ENCODE measurements around the gene ACACB. TPM values are rescaled to one million over a fixed set of nuclear protein-coding genes. Genes with fewer than 3 reads are reported as not detected.

ACACB gene
- polyA plus RNA-seq, 2 of the 4 experiments (the other 2 are of a cell fraction): 6.8 to 7.6 TPM

DNA sequence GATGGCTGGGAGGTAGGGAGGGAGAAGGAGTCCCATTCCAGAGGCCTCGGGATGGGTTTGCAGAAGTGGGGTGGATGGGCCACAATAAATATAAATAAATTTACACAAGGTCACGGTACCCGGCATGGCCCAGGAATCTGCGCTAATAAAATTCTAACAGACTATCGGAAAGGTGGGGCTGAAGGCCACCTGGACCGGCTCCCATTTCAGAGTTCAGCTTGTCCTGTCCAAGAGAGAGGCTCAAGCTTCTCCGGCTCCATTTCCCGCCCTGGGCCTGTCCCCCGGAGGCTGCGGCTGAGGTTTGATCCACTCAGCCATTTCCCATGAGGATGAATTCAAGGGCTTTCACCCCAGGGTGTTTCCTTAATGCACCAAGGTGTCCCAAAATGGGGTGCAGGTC lies 162.5 kb downstream of the ACACB start (continued):
- TF ChIP-seq, protein P1, sequence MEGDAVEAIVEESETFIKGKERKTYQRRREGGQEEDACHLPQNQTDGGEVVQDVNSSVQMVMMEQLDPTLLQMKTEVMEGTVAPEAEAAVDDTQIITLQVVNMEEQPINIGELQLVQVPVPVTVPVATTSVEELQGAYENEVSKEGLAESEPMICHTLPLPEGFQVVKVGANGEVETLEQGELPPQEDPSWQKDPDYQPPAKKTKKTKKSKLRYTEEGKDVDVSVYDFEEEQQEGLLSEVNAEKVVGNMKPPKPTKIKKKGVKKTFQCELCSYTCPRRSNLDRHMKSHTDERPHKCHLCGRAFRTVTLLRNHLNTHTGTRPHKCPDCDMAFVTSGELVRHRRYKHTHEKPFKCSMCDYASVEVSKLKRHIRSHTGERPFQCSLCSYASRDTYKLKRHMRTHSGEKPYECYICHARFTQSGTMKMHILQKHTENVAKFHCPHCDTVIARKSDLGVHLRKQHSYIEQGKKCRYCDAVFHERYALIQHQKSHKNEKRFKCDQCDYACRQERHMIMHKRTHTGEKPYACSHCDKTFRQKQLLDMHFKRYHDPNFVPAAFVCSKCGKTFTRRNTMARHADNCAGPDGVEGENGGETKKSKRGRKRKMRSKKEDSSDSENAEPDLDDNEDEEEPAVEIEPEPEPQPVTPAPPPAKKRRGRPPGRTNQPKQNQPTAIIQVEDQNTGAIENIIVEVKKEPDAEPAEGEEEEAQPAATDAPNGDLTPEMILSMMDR (IDR thresholded peaks at IDR 0.05): no peak
- TF ChIP-seq TFCP2L1 (CRISPR knock-in tag; IDR thresholded peaks at IDR 0.05): no peak
- TF ChIP-seq, protein P2, sequence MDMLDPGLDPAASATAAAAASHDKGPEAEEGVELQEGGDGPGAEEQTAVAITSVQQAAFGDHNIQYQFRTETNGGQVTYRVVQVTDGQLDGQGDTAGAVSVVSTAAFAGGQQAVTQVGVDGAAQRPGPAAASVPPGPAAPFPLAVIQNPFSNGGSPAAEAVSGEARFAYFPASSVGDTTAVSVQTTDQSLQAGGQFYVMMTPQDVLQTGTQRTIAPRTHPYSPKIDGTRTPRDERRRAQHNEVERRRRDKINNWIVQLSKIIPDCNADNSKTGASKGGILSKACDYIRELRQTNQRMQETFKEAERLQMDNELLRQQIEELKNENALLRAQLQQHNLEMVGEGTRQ (IDR thresholded peaks at IDR 0.05): no peak

DNA sequence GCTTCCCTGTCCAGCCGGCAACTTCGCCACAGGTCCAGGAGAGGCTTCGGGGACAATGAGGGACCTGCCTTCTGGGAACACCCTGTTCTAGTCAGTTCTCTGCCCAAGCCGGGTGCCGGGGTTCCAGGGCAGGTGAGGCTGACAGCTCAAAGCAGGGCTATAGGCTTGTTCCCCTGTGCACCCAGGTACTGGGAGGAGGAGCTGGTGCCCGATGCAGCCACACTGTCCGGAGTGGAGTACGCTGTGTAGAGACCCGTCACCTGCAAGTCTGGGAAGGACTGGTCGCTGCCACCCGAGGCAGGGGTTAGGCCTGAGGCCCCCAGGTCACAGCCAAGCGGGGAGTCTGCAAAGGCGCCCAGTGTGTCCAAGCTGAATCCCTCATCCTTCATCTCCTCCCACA lies 163.1 kb downstream of the ACACB start:
- FAIRE-seq: no peak
- WGBS (ENCODE audit: missing lambda C conversion rate): 91% methylated on average over 11 of the region's 13 CpGs
- no peak for DNase-seq (ENCODE audit: low read depth in 1 of 2, low spot score in 1 of 2)
- ChIA-PET CTCF (interaction anchor here (1.2 to 2.8 kb wide), 2 partner anchors 15 to 114 kb away, joined by 5 to 11 read pairs; no protein-coding TSS in a partner anchor), POLR2A (no interaction called here)
- no peak overlapping the region for H3K4me2 ChIP-seq
- no peak for ATAC-seq
- peak overlapping the region; percentile 54 to 80; a peak in 4 of 6 replicates for H3K27ac ChIP-seq
- H3K4me3 ChIP-seq: no peak overlapping the region
- TF ChIP-seq JUN (IDR thresholded peaks at IDR 0.05) (no peak), CHD2 (IDR thresholded peaks at IDR 0.05; ENCODE audit: low read length, partially characterized antibody) (no peak), NPAS2 (CRISPR knock-in tag; IDR thresholded peaks at IDR 0.05; ENCODE audit: borderline replicate concordance) (no peak), ZC3H11A (IDR thresholded peaks at IDR 0.05) (no peak), CBX8 (IDR thresholded peaks at IDR 0.05) (no peak), EHF (CRISPR knock-in tag; IDR thresholded peaks at IDR 0.05) (no peak), MYC (IDR thresholded peaks at IDR 0.05; ENCODE audit: borderline replicate concordance, low read length) (no peak), FOSB (CRISPR knock-in tag; IDR thresholded peaks at IDR 0.05) (no peak), ZNF302 (CRISPR knock-in tag; IDR thresholded peaks at IDR 0.05) (no peak), HOXB5 (CRISPR knock-in tag; IDR thresholded peaks at IDR 0.05) (no peak), KDM1A (IDR thresholded peaks at IDR 0.05; ENCODE audit: low read depth) (no peak), RCOR1 (IDR thresholded peaks at IDR 0.05; ENCODE audit: low read depth, low read length) (no peak), EP300 (IDR thresholded peaks at IDR 0.05) (no peak)
- TF ChIP-seq, protein P2 (IDR thresholded peaks at IDR 0.05): no peak
- TF ChIP-seq, protein P3, sequence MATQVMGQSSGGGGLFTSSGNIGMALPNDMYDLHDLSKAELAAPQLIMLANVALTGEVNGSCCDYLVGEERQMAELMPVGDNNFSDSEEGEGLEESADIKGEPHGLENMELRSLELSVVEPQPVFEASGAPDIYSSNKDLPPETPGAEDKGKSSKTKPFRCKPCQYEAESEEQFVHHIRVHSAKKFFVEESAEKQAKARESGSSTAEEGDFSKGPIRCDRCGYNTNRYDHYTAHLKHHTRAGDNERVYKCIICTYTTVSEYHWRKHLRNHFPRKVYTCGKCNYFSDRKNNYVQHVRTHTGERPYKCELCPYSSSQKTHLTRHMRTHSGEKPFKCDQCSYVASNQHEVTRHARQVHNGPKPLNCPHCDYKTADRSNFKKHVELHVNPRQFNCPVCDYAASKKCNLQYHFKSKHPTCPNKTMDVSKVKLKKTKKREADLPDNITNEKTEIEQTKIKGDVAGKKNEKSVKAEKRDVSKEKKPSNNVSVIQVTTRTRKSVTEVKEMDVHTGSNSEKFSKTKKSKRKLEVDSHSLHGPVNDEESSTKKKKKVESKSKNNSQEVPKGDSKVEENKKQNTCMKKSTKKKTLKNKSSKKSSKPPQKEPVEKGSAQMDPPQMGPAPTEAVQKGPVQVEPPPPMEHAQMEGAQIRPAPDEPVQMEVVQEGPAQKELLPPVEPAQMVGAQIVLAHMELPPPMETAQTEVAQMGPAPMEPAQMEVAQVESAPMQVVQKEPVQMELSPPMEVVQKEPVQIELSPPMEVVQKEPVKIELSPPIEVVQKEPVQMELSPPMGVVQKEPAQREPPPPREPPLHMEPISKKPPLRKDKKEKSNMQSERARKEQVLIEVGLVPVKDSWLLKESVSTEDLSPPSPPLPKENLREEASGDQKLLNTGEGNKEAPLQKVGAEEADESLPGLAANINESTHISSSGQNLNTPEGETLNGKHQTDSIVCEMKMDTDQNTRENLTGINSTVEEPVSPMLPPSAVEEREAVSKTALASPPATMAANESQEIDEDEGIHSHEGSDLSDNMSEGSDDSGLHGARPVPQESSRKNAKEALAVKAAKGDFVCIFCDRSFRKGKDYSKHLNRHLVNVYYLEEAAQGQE (IDR thresholded peaks at IDR 0.05): no peak
- TF ChIP-seq, protein P4, sequence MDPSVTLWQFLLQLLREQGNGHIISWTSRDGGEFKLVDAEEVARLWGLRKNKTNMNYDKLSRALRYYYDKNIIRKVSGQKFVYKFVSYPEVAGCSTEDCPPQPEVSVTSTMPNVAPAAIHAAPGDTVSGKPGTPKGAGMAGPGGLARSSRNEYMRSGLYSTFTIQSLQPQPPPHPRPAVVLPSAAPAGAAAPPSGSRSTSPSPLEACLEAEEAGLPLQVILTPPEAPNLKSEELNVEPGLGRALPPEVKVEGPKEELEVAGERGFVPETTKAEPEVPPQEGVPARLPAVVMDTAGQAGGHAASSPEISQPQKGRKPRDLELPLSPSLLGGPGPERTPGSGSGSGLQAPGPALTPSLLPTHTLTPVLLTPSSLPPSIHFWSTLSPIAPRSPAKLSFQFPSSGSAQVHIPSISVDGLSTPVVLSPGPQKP (IDR thresholded peaks at IDR 0.05; ENCODE audit: low read depth, low read length): no peak
- TF ChIP-seq, protein P5, sequence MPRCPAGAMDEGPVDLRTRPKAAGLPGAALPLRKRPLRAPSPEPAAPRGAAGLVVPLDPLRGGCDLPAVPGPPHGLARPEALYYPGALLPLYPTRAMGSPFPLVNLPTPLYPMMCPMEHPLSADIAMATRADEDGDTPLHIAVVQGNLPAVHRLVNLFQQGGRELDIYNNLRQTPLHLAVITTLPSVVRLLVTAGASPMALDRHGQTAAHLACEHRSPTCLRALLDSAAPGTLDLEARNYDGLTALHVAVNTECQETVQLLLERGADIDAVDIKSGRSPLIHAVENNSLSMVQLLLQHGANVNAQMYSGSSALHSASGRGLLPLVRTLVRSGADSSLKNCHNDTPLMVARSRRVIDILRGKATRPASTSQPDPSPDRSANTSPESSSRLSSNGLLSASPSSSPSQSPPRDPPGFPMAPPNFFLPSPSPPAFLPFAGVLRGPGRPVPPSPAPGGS (IDR thresholded peaks at IDR 0.05): no peak
- peaks cover 28% of the 10 kb centered on the region for H3K4me1 ChIP-seq
- H3K9me3 ChIP-seq: no peaks in the 10 kb centered on the region
